OCI-LY3 (cell line): ENCODE results near the gene SPI1.
A peak's percentile ranks its signal among the peaks of the same experiment; 100 is the strongest.

Experiments used
- H2AFZ ChIP-seq: fragments of 200-600, 300-600 bp; shearing (Covaris generic); 2 replicates; pipeline ENCODE4 v1.6.0; 2014; ENCODE audit warnings: antibody characterized with exemption, low read depth, low read length
- H3K27ac ChIP-seq: fragments of 200-600, 300-600 bp; sonication (generic); 2 replicates; pipeline ENCODE4 v1.5.1; 2014; ENCODE audit warnings: mild to moderate bottlenecking, low read length, moderate library complexity, mixed read lengths
- H3K27me3 ChIP-seq: fragments of 200-600, 300-600 bp; sonication (generic); 2 replicates; pipeline ENCODE4 v1.6.1; 2014; ENCODE audit warnings: low read depth, low read length, mixed read lengths
- H3K36me3 ChIP-seq: fragments of 200-600, 300-600 bp; sonication (generic); replicated peaks from 2 replicates; pipeline ENCODE3; 2014; ENCODE audit warnings: low read depth, low read length, mixed read lengths
- H3K4me1 ChIP-seq: fragments of 300-600, 200-600 bp; sonication (generic); 2 replicates; pipeline ENCODE4 v1.6.1; 2014; ENCODE audit warnings: low read length, mixed read lengths
- H3K4me2 ChIP-seq: fragments of 200-600, 300-600 bp; sonication (generic); 2 replicates; pipeline ENCODE4 v1.6.1; 2014; ENCODE audit warnings: low read length, mixed read lengths
- H3K4me3 ChIP-seq: fragments of 300-600, 200-600 bp; sonication (generic); 2 replicates; pipeline ENCODE4 v1.5.1; 2014; ENCODE audit warnings: antibody characterized with exemption, mild to moderate bottlenecking, low read length, moderate library complexity
- H3K79me2 ChIP-seq: fragments of 300-600, 200-600 bp; shearing (Covaris generic); 2 replicates; pipeline ENCODE4 v1.6.1; 2014; ENCODE audit warnings: mild to moderate bottlenecking, low read length, mixed read lengths
- H3K9ac ChIP-seq: fragments of 300-600, 200-600 bp; shearing (Covaris generic); 2 replicates; pipeline ENCODE4 v1.6.0; 2014; ENCODE audit warnings: mild to moderate bottlenecking, low read length, moderate library complexity
- H3K9me3 ChIP-seq: fragments of 200-600, 300-600 bp; shearing (Covaris generic); 2 replicates; pipeline ENCODE4 v1.6.1; 2014; ENCODE audit warnings: low read length, mixed read lengths; ENCODE audit not compliant: insufficient read depth
- H4K20me1 ChIP-seq: fragments of 200-600, 300-600 bp; sonication (generic); 2 replicates; pipeline ENCODE4 v1.6.1; 2016; ENCODE audit warnings: low read length, mixed read lengths; ENCODE audit not compliant: insufficient read depth
- CTCF ChIP-seq: fragments of 200-600, 300-600 bp; sonication (generic); IDR thresholded peaks from 2 replicates; pipeline ENCODE4 v1.5.1; 2014; ENCODE audit warnings: antibody characterized with exemption, low read length, low read depth
- EZH2phosphoT487 ChIP-seq: fragments of 200-600 bp; shearing (Covaris generic); IDR thresholded peaks from 2 replicates; pipeline ENCODE4 v1.6.1; 2018; ENCODE audit warnings: antibody characterized with exemption, mixed run types, low read depth

SPI1 gene

GRCh38 chr11:47378010-47378835, at the start of gene SPI1:
Gene SPI1, minus strand, starts transcription at chr11:47378547. Its CDS starts 194 bp downstream, at chr11:47378353.
- no peaks in the 10 kb centered on the region for H4K20me1 ChIP-seq
- H3K4me1 ChIP-seq = peaks cover 22% of the 10 kb centered on the region
- H3K27ac ChIP-seq = peak within 1 kb of the TSS; percentile 66
- peak within 1 kb of the TSS; percentile 98 for H3K9ac ChIP-seq
- no peaks in the 10 kb centered on the region for H3K9me3 ChIP-seq
- H3K79me2 ChIP-seq = peaks cover 32% of the 10 kb centered on the region
- peak within 1 kb of the TSS; percentile 92 for H3K4me2 ChIP-seq
- no peak for TF ChIP-seq CTCF
- TF ChIP-seq EZH2phosphoT487 = no peak
- H2AFZ ChIP-seq = peak within 1 kb of the TSS; percentile 12; the same call in 1 of the 2 replicates
- no peaks in the 10 kb centered on the region for H3K27me3 ChIP-seq
- peak within 1 kb of the TSS; percentile 94 for H3K4me3 ChIP-seq
- no peaks in the 10 kb centered on the region for H3K36me3 ChIP-seq

GRCh38 chr11:47426062-47426956, 48.0 kb upstream of the SPI1 start, which contains the start of gene PSMC3:
Gene PSMC3, minus strand, starts transcription at chr11:47426439. Its CDS starts 160 bp downstream, at chr11:47426279.
- peaks cover 30% of the 10 kb centered on the region for H3K36me3 ChIP-seq
- H2AFZ ChIP-seq = peak within 1 kb of the TSS; percentile 99
- H3K27ac ChIP-seq = peak within 1 kb of the TSS; percentile 83
- peak within 1 kb of the TSS; percentile 96 for H3K4me2 ChIP-seq
- H3K27me3 ChIP-seq = no peaks in the 10 kb centered on the region
- no peaks in the 10 kb centered on the region for H3K9me3 ChIP-seq
- TF ChIP-seq CTCF (no peak), EZH2phosphoT487 (no peak)
- H3K4me1 ChIP-seq = peaks cover 12% of the 10 kb centered on the region
- peak within 1 kb of the TSS; percentile 84 for H3K4me3 ChIP-seq
- H3K9ac ChIP-seq = peak within 1 kb of the TSS; percentile 84
- H3K79me2 ChIP-seq = peaks cover 26% of the 10 kb centered on the region
- no peaks in the 10 kb centered on the region for H4K20me1 ChIP-seq

- peak overlapping the region; percentile 89; the same call in 1 of the 2 replicates for H2AFZ ChIP-seq
- H3K36me3 ChIP-seq = peaks cover 34% of the 10 kb centered on the region
Measured at GRCh38 chr11:47425611-47426010, 47.3 kb upstream of the SPI1 start.

More at GRCh38 chr11:47425611-47426010, 47.3 kb upstream of the SPI1 start:
- peaks cover 12% of the 10 kb centered on the region for H3K4me1 ChIP-seq
- H3K9ac ChIP-seq = peak overlapping the region; percentile 81
- TF ChIP-seq CTCF (no peak), EZH2phosphoT487 (no peak)
- peak overlapping the region; percentile 84 for H3K4me3 ChIP-seq
- no peaks in the 10 kb centered on the region for H4K20me1 ChIP-seq
- peaks cover 26% of the 10 kb centered on the region for H3K79me2 ChIP-seq
- H3K27ac ChIP-seq = peak overlapping the region; percentile 76
- H3K9me3 ChIP-seq = no peaks in the 10 kb centered on the region
- peak overlapping the region; percentile 96 for H3K4me2 ChIP-seq
- no peaks in the 10 kb centered on the region for H3K27me3 ChIP-seq
